ENCODE results near the gene RABL6. TPM values are rescaled to one million over a fixed set of nuclear protein-coding genes. Genes with fewer than 3 reads are reported as not detected.

Gene RABL6
- total and polyA plus RNA-seq, 2 donors (not counting 1 experiment from before 2014, with no cell fraction given) = 36.8 to 59.6 TPM

DNA sequence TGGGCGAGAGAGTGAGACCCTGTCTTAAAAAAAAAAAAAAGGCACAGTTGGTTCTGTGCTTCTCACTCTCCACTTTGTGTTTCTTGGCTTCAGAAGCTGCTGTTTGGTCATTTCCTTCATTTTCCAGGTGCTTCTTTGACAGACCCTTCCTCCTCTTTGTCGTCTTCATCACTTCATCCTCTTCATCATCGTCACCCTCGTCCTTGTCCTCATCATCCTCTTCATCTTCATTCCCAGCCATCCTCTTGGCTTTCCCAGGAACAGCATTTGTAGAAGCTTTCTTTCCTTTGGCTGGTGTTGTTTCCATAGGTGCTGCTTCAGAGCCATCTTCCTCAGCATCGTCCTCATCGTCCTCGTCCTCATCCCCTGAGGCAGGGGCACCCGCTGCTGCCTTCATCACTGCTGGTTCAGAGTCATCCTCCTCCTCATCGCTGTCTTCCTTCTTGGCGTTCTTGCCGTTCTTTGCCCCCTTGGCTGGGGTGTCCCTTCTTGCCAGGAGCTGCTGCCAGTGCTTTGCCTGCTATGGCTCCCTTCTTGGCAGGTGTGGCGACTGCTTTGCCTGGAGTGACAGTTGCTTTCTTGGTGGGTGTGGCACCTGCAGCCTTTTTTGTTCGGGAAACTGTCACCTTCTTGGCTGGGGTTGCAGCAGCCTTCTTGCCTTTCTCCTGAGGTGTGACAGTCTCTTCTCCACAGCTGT, 7.1 kb downstream of the RABL6 start:
- TF ChIP-seq, protein P1, sequence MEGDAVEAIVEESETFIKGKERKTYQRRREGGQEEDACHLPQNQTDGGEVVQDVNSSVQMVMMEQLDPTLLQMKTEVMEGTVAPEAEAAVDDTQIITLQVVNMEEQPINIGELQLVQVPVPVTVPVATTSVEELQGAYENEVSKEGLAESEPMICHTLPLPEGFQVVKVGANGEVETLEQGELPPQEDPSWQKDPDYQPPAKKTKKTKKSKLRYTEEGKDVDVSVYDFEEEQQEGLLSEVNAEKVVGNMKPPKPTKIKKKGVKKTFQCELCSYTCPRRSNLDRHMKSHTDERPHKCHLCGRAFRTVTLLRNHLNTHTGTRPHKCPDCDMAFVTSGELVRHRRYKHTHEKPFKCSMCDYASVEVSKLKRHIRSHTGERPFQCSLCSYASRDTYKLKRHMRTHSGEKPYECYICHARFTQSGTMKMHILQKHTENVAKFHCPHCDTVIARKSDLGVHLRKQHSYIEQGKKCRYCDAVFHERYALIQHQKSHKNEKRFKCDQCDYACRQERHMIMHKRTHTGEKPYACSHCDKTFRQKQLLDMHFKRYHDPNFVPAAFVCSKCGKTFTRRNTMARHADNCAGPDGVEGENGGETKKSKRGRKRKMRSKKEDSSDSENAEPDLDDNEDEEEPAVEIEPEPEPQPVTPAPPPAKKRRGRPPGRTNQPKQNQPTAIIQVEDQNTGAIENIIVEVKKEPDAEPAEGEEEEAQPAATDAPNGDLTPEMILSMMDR (conservative IDR thresholded peaks at IDR 0.05 in 1 of 2, IDR thresholded peaks at IDR 0.05 in 1 of 2; ENCODE audit: low read depth in 1 of 2, low read length in 2 of 2) = no peak
- no peak for TF ChIP-seq EZH2 (IDR thresholded peaks at IDR 0.05; ENCODE audit: low read length, missing control alignments)
- no peak overlapping the region for H2AFZ ChIP-seq (ENCODE audit: low read length)
- no peaks in the 10 kb centered on the region for H4K20me1 ChIP-seq (ENCODE audit: control insufficient read depth, extremely low read depth, insufficient read depth, low read length)
- peaks cover 28% of the 10 kb centered on the region for H3K79me2 ChIP-seq (ENCODE audit: control insufficient read depth, insufficient read depth, low read length)
- no peak overlapping the region for H3K4me2 ChIP-seq (ENCODE audit: extremely low read depth, insufficient read depth, low read length)
- H3K9me3 ChIP-seq (ENCODE audit: control insufficient read depth, insufficient read depth, low read depth, low read length) = no peaks in the 10 kb centered on the region
- no peak overlapping the region for H3K9ac ChIP-seq (ENCODE audit: insufficient read depth, low read length)
- DNase-seq (ENCODE audit: low read depth in 2 of 2) = no peak
- no peak overlapping the region for H3K27ac ChIP-seq (ENCODE audit: insufficient read depth, low read length)
- peaks cover 6% of the 10 kb centered on the region for H3K36me3 ChIP-seq (ENCODE audit: control insufficient read depth, insufficient read depth, low read length)
- H3K4me1 ChIP-seq (ENCODE audit: control insufficient read depth, extremely low read depth, insufficient read depth, low read length) = no peaks in the 10 kb centered on the region
- no peak overlapping the region for H3K4me3 ChIP-seq (replicated peaks in 1 of 4; ENCODE audit: control extremely low read depth in 1 of 4, insufficient read depth in 1 of 4, low read depth in 3 of 4, low read length in 4 of 4)
- H3K27me3 ChIP-seq (ENCODE audit: control insufficient read depth, insufficient read depth, low read length) = no peaks in the 10 kb centered on the region

DNA sequence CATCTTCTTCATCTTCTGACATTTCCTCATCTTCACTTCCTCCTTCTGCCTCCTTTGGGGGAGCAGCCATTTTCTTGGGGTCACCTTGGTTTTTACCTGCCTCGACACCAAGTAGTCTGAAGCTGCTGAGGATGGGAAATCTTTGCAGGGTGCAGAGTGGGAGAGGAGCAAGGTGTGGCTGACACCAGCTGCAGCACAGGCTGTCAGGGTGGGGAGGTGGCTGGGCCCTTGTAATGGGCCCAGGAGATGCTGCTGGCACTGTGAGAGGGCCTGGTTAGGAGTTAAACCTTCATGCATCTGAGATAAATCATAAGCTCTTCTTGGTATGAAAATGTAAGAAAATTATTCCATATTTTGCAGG, 7.7 kb downstream of the RABL6 start:
- Histone ChIP-seq H3K4me2 (ENCODE audit: extremely low read depth, insufficient read depth, low read length) (no peak overlapping the region), H3K36me3 (ENCODE audit: control insufficient read depth, insufficient read depth, low read length) (peaks cover 6% of the 10 kb centered on the region), H3K9ac (ENCODE audit: insufficient read depth, low read length) (no peak overlapping the region), H3K79me2 (ENCODE audit: control insufficient read depth, insufficient read depth, low read length) (peaks cover 24% of the 10 kb centered on the region), H4K20me1 (ENCODE audit: control insufficient read depth, extremely low read depth, insufficient read depth, low read length) (no peaks in the 10 kb centered on the region), H2AFZ (ENCODE audit: low read length) (no peak overlapping the region), H3K4me3 (replicated peaks in 1 of 4; ENCODE audit: control extremely low read depth in 1 of 4, insufficient read depth in 1 of 4, low read depth in 3 of 4, low read length in 4 of 4) (no peak overlapping the region), H3K27me3 (ENCODE audit: control insufficient read depth, insufficient read depth, low read length) (no peaks in the 10 kb centered on the region), H3K9me3 (ENCODE audit: control insufficient read depth, insufficient read depth, low read depth, low read length) (no peaks in the 10 kb centered on the region), H3K27ac (ENCODE audit: insufficient read depth, low read length) (no peak overlapping the region), H3K4me1 (ENCODE audit: control insufficient read depth, extremely low read depth, insufficient read depth, low read length) (no peaks in the 10 kb centered on the region)
- no peak for TF ChIP-seq EZH2 (IDR thresholded peaks at IDR 0.05; ENCODE audit: low read length, missing control alignments)
- TF ChIP-seq, protein P1 (conservative IDR thresholded peaks at IDR 0.05 in 1 of 2, IDR thresholded peaks at IDR 0.05 in 1 of 2; ENCODE audit: low read depth in 1 of 2, low read length in 2 of 2) = no peak
- DNase-seq (ENCODE audit: low read depth in 2 of 2) = no peak

DNA sequence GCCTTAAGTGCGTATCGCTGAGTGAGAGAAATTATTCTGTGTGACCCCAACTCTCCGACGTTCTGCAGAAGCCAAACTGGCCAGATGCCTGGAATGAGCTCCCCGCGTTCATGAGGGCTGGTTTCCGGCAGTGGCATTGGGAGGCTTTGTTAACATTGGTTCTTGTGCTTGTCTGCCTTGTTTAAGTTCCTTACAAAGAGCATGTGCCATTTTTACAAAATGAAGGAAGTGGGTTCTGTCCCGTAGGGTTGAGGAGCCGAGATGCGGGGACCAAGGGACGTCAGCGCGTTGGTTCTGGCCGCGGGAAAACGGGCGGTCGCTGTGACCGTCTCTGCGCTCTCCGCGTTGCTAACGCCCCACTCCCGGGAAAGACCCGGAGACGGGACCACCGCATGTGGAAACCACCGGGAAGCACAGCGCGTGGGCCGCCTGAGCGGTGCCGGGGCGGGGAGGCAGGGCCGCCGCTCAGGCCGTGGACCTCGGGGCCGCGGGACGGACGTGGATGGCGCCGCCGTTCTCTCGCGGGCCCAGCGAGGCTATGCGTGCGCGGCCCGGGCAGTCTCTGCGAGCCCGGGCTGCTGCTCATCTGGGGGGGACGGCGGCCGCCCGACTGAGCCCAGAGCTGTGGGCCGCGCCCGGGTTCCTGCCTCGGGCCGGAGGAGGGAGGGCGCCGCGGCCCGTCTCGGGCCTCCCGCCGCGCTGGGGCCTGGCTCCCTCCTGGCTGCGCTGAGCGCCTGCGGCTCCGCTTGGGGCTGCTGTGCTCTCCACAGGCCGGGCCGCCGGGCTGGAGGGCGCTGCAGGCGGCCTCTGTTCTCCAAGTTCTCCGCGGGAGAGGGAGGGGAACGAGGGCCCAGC, 13.4 kb downstream of the RABL6 start:
- H3K9me3 ChIP-seq (ENCODE audit: control insufficient read depth, insufficient read depth, low read depth, low read length) = no peaks in the 10 kb centered on the region
- no peaks in the 10 kb centered on the region for H4K20me1 ChIP-seq (ENCODE audit: control insufficient read depth, extremely low read depth, insufficient read depth, low read length)
- peaks cover 6% of the 10 kb centered on the region for H3K36me3 ChIP-seq (ENCODE audit: control insufficient read depth, insufficient read depth, low read length)
- H3K4me3 ChIP-seq (replicated peaks in 1 of 4; ENCODE audit: control extremely low read depth in 1 of 4, insufficient read depth in 1 of 4, low read depth in 3 of 4, low read length in 4 of 4) = peak overlapping the region; percentile 3 to 32 (median 18)
- H3K4me1 ChIP-seq (ENCODE audit: control insufficient read depth, extremely low read depth, insufficient read depth, low read length) = peaks cover 3% of the 10 kb centered on the region
- H3K27me3 ChIP-seq (ENCODE audit: control insufficient read depth, insufficient read depth, low read length) = no peaks in the 10 kb centered on the region
- H3K4me2 ChIP-seq (ENCODE audit: extremely low read depth, insufficient read depth, low read length) = peak overlapping the region; percentile 92
- TF ChIP-seq EZH2 (IDR thresholded peaks at IDR 0.05; ENCODE audit: low read length, missing control alignments) = no peak
- TF ChIP-seq, protein P1 (conservative IDR thresholded peaks at IDR 0.05 in 1 of 2, IDR thresholded peaks at IDR 0.05 in 1 of 2; ENCODE audit: low read depth in 1 of 2, low read length in 2 of 2) = no peak
- peak overlapping the region; percentile 63 for H3K9ac ChIP-seq (ENCODE audit: insufficient read depth, low read length)
- DNase-seq (ENCODE audit: low read depth in 2 of 2) = peak; percentile 30 to 55
- peak overlapping the region; percentile 38 for H2AFZ ChIP-seq (ENCODE audit: low read length)
- H3K27ac ChIP-seq (ENCODE audit: insufficient read depth, low read length) = peak overlapping the region; percentile 57
- H3K79me2 ChIP-seq (ENCODE audit: control insufficient read depth, insufficient read depth, low read length) = peaks cover 16% of the 10 kb centered on the region
